Keratinocyte (primary cell): ENCODE data around the gene DSTN.

Experiments used
- EZH2 ChIP-seq: IDR thresholded peaks from one replicate; pipeline ENCODE4 v1.6.1; 2012; ENCODE audit warnings: inconsistent platforms, mild to moderate bottlenecking, low read length, moderate library complexity
- TF ChIP-seq, protein P1 (sequence below), 3 experiments: IDR thresholded peaks in 1 of 3; conservative IDR thresholded peaks in 1 of 3; optimal IDR thresholded peaks in 1 of 3; 2 replicates in 2 of 3; 3 replicates in 1 of 3; pipeline versions ENCODE3 to v1.5.1; 2011; ENCODE audit warnings: low read length in 3 of 3, mild to moderate bottlenecking in 3 of 3, moderate library complexity in 2 of 3, control low read depth in 1 of 3, inconsistent platforms in 1 of 3; ENCODE audit not compliant: insufficient read depth in 2 of 3; ENCODE audit errors: extremely low read depth in 1 of 3

DNA sequence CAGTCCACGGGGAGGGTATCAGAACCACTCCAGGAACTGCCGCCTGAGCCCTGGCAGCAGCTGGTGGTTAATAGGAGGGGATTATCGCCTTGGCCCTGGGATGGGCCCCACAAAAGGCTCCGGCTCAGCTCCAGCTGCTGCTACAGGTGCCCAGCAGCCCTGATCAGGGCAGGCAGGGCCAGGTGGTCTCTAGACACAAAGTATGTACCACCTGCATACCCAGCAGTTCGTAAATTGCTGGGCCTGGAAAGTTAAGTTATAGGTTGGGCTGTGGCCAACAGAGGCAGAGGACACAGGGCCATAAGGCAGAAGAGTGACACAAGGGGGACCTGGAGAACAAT, 77.1 kb downstream of the DSTN start:
- TF ChIP-seq, protein P1, sequence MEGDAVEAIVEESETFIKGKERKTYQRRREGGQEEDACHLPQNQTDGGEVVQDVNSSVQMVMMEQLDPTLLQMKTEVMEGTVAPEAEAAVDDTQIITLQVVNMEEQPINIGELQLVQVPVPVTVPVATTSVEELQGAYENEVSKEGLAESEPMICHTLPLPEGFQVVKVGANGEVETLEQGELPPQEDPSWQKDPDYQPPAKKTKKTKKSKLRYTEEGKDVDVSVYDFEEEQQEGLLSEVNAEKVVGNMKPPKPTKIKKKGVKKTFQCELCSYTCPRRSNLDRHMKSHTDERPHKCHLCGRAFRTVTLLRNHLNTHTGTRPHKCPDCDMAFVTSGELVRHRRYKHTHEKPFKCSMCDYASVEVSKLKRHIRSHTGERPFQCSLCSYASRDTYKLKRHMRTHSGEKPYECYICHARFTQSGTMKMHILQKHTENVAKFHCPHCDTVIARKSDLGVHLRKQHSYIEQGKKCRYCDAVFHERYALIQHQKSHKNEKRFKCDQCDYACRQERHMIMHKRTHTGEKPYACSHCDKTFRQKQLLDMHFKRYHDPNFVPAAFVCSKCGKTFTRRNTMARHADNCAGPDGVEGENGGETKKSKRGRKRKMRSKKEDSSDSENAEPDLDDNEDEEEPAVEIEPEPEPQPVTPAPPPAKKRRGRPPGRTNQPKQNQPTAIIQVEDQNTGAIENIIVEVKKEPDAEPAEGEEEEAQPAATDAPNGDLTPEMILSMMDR (optimal IDR thresholded peaks at IDR 0.05 in 1 of 3, IDR thresholded peaks at IDR 0.05 in 1 of 3, conservative IDR thresholded peaks at IDR 0.05 in 1 of 3; ENCODE audit: extremely low read depth in 1 of 3, insufficient read depth in 2 of 3, low read length in 3 of 3): no peak
- TF ChIP-seq EZH2: no peak
